H1 (cell line): ENCODE results near the gene QRICH1. TPM values are rescaled to one million over a fixed set of nuclear protein-coding genes. Genes with fewer than 3 reads are reported as not detected.

Experiments
- CTCF ChIA-PET: fragments of 300-600 bp; sonication (Branson Sonifier 250); formaldehyde crosslinking; loops from one replicate; lab custom pipeline; 2021; ENCODE audit not compliant: partially characterized antibody; lab: Charles Lee
- POLR2A ChIA-PET: fragments of 300-600 bp; sonication (Branson Sonifier 250); formaldehyde crosslinking; loops from one replicate; lab custom pipeline; 2021; ENCODE audit warnings: inconsistent platforms; ENCODE audit not compliant: partially characterized antibody; lab: Charles Lee
- DNase-seq, 2 experiments: peaks; one replicate each; pipeline versions ENCODE4 v3.0.0 to v3.0.0-alpha.2; 2010 to 2022; ENCODE audit warnings: low spot score in 2 of 2, low read depth in 1 of 2, mixed read lengths in 1 of 2
- FAIRE-seq: peaks from 2 replicates; lab custom pipeline; 2011; peaks lifted over from hg19 to GRCh38; lab: Jason Lieb, UNC
- H2AFZ ChIP-seq: 2 replicates; pipeline ENCODE4 v1.8.1; 2012; ENCODE audit warnings: low read length, inconsistent platforms
- H2AK5ac ChIP-seq: 2 replicates; pipeline ENCODE4 v1.6.1; 2013; ENCODE audit warnings: low read depth, low read length
- H2BK120ac ChIP-seq: replicated peaks from 2 replicates; pipeline ENCODE3; 2013; ENCODE audit warnings: low read depth, low read length, inconsistent platforms
- H2BK12ac ChIP-seq: 2 replicates; pipeline ENCODE4 v1.6.1; 2013; ENCODE audit warnings: low read depth, low read length
- H2BK15ac ChIP-seq: 2 replicates; pipeline ENCODE4 v1.6.1; 2013; ENCODE audit warnings: low read length
- H2BK20ac ChIP-seq: 2 replicates; pipeline ENCODE4 v1.6.1; 2013; ENCODE audit warnings: low read length
- H2BK5ac ChIP-seq: 2 replicates; pipeline ENCODE4 v1.6.1; 2013; ENCODE audit warnings: low read depth, low read length
- H3K14ac ChIP-seq: 2 replicates; pipeline ENCODE4 v1.6.1; 2013; ENCODE audit warnings: inconsistent platforms; ENCODE audit not compliant: insufficient read length
- H3K18ac ChIP-seq: 2 replicates; pipeline ENCODE4 v1.6.1; 2013; ENCODE audit warnings: low read length; ENCODE audit errors: extremely low read depth
- H3K23ac ChIP-seq: 2 replicates; pipeline ENCODE4 v1.6.1; 2013; ENCODE audit warnings: inconsistent platforms; ENCODE audit not compliant: insufficient read length
- H3K23me2 ChIP-seq: 2 replicates; pipeline ENCODE4 v1.6.1; 2013; ENCODE audit warnings: low read depth, low read length
- H3K27ac ChIP-seq: 2 replicates; pipeline ENCODE4 v1.6.1; 2011; ENCODE audit warnings: low read depth, low read length, inconsistent platforms
- H3K27me3 ChIP-seq, 4 experiments: replicated peaks in 1 of 4; 1 replicate in 1 of 4; 2 replicates in 3 of 4; pipeline versions ENCODE4 v1.6.1 to v1.8.1; 2011 to 2013; ENCODE audit warnings: low read length in 3 of 4, mild to moderate bottlenecking in 3 of 4, inconsistent platforms in 2 of 4, mixed read lengths in 2 of 4, moderate library complexity in 1 of 4; ENCODE audit not compliant: control insufficient read depth in 3 of 4, insufficient read depth in 3 of 4; ENCODE audit errors: extremely low read depth in 1 of 4
- H3K36me3 ChIP-seq, 4 experiments: 2 replicates each; pipeline versions ENCODE4 v1.6.1 to v1.8.1; 2011 to 2013; ENCODE audit warnings: mild to moderate bottlenecking in 4 of 4, low read length in 3 of 4, moderate library complexity in 2 of 4, control low read depth in 1 of 4, inconsistent platforms in 1 of 4; ENCODE audit not compliant: insufficient read depth in 4 of 4, control insufficient read depth in 2 of 4
- H3K4ac ChIP-seq: replicated peaks from 2 replicates; pipeline ENCODE3; 2013; ENCODE audit warnings: low read length, low read depth, mixed read lengths, inconsistent platforms; ENCODE audit not compliant: insufficient read length
- H3K4me1 ChIP-seq, 4 experiments: replicated peaks in 1 of 4; 1 replicate in 1 of 4; 2 replicates in 3 of 4; pipeline versions ENCODE4 v1.6.1 to v1.8.1; 2011 to 2013; ENCODE audit warnings: low read length in 3 of 4, inconsistent platforms in 2 of 4, mixed read lengths in 1 of 4; ENCODE audit not compliant: insufficient read depth in 4 of 4, control insufficient read depth in 3 of 4
- H3K4me2 ChIP-seq, 2 experiments: 2 replicates each; pipeline versions ENCODE4 v1.6.1 to v1.8.1; 2011 to 2013; ENCODE audit warnings: low read depth in 2 of 2, low read length in 2 of 2, control low read depth in 1 of 2, inconsistent platforms in 1 of 2, mild to moderate bottlenecking in 1 of 2; ENCODE audit not compliant: insufficient read depth in 1 of 2
- H3K4me3 ChIP-seq, 4 experiments: fragments of 200-600, 300-600 bp in 1 of 4; sonication (generic), shearing (Covaris generic), sonication (Bioruptor Twin) in 1 of 4; 2 replicates each; pipeline versions ENCODE4 v1.5.1 to v1.8.1; 2011 to 2016; ENCODE audit warnings: low read length in 4 of 4, low read depth in 3 of 4, control low read depth in 2 of 4, inconsistent platforms in 2 of 4, mild to moderate bottlenecking in 2 of 4, mixed read lengths in 1 of 4, moderate library complexity in 1 of 4; ENCODE audit not compliant: insufficient read depth in 2 of 4; ENCODE audit errors: extremely low read depth in 1 of 4
- H3K56ac ChIP-seq: replicated peaks from 2 replicates; pipeline ENCODE3; 2013; ENCODE audit warnings: low read depth, mild to moderate bottlenecking, mixed read lengths, low read length, inconsistent platforms; ENCODE audit not compliant: insufficient read length
- H3K79me1 ChIP-seq: 2 replicates; pipeline ENCODE4 v1.6.1; 2013; ENCODE audit warnings: low read depth, low read length, control low read depth
- H3K79me2 ChIP-seq, 2 experiments: 2 replicates each; pipeline versions ENCODE4 v1.6.1 to v1.8.1; 2012 to 2013; ENCODE audit warnings: low read length in 2 of 2, mild to moderate bottlenecking in 2 of 2, inconsistent platforms in 1 of 2; ENCODE audit not compliant: insufficient read depth in 2 of 2, control insufficient read depth in 1 of 2
- H3K9ac ChIP-seq, 4 experiments: replicated peaks in 1 of 4; 1 replicate in 1 of 4; 2 replicates in 3 of 4; pipeline versions ENCODE4 v1.6.1 to v1.8.1; 2011 to 2013; ENCODE audit warnings: low read depth in 3 of 4, low read length in 3 of 4, control low read depth in 2 of 4, mild to moderate bottlenecking in 2 of 4, moderate library complexity in 2 of 4, inconsistent platforms in 1 of 4; ENCODE audit errors: extremely low read depth in 1 of 4
- H3K9me3 ChIP-seq, 2 experiments: 2 replicates each; pipeline versions ENCODE4 v1.6.1 to v1.8.1; 2012 to 2013; ENCODE audit warnings: mild to moderate bottlenecking in 2 of 2, moderate library complexity in 2 of 2, control low read depth in 1 of 2, inconsistent platforms in 1 of 2, low read depth in 1 of 2, low read length in 1 of 2, mixed read lengths in 1 of 2; ENCODE audit not compliant: insufficient read depth in 2 of 2
- H4K20me1 ChIP-seq, 2 experiments: replicated peaks in 1 of 2; 2 replicates each; pipeline versions ENCODE3 to v1.8.1; 2011 to 2013; ENCODE audit warnings: inconsistent platforms in 2 of 2, low read length in 2 of 2, mild to moderate bottlenecking in 1 of 2; ENCODE audit not compliant: insufficient read depth in 2 of 2, control insufficient read depth in 1 of 2
- H4K5ac ChIP-seq: 2 replicates; pipeline ENCODE4 v1.6.1; 2013; ENCODE audit warnings: low read length, low read depth, mixed read lengths, inconsistent platforms; ENCODE audit not compliant: insufficient read length
- H4K8ac ChIP-seq: 2 replicates; pipeline ENCODE4 v1.8.0; 2013; ENCODE audit warnings: mild to moderate bottlenecking, moderate library complexity, low read length, inconsistent platforms; ENCODE audit not compliant: insufficient read depth; ENCODE audit errors: extremely low read depth
- H4K91ac ChIP-seq: replicated peaks from 2 replicates; pipeline ENCODE3; 2013; ENCODE audit warnings: low read length, mixed read lengths, inconsistent platforms; ENCODE audit not compliant: insufficient read length
- EP300 ChIP-seq, 2 experiments: IDR thresholded peaks; 1 replicate in 1 of 2; 2 replicates in 1 of 2; pipeline ENCODE4 v1.6.1; 2011 to 2012; ENCODE audit warnings: low read depth in 2 of 2, low read length in 2 of 2, mild to moderate bottlenecking in 2 of 2, borderline replicate concordance in 1 of 2, inconsistent platforms in 1 of 2, moderate library complexity in 1 of 2
- MAFK ChIP-seq: IDR thresholded peaks from 2 replicates; pipeline ENCODE4 v1.6.1; 2012; ENCODE audit warnings: low read depth, mild to moderate bottlenecking, improper control_type of control experiment, low read length
- SIN3A ChIP-seq, 2 experiments: IDR thresholded peaks in 1 of 2; conservative IDR thresholded peaks in 1 of 2; 2 replicates each; pipeline ENCODE4 v1.6.1; 2011 to 2012; ENCODE audit warnings: low read length in 2 of 2, improper control_type of control experiment in 1 of 2, low read depth in 1 of 2, mild to moderate bottlenecking in 1 of 2
- WGBS, 2 experiments: shearing (Covaris generic) in 1 of 2; methylation state at CpG; one replicate each; pipeline versions ENCODE4 v1.1.6 to v1.1.7; 2013 to 2015; ENCODE audit warnings: low lambda C conversion rate in 2 of 2, mixed read lengths in 2 of 2, inconsistent platforms in 1 of 2, low coverage in 1 of 2, missing lambda C conversion rate in 1 of 2; ENCODE audit not compliant: insufficient replicate concordance in 2 of 2, insufficient coverage in 1 of 2, insufficient read length in 1 of 2; ENCODE audit errors: extremely low coverage in 1 of 2, missing lambda C conversion rate in 1 of 2; 5-methylcytosine and 5-hydroxymethylcytosine counted together
- polyA plus RNA-seq, 7 experiments: library from polyadenylated mRNA; depleted of rRNA in 3 of 7; stranded (reverse) in 5 of 7; unstranded in 2 of 7; fragments of >200 nt in 5 of 7; fragments of 200-250 nt in 2 of 7; gene quantifications; 1 replicate in 5 of 7; 2 replicates in 1 of 7; 4 replicates in 1 of 7; pipeline versions ENCODE4 v1.2.1 to v1.2.3, GENCODE V29; 2011 to 2013; ENCODE audit warnings: missing spikeins in 2 of 7, mixed read lengths in 2 of 7
- total RNA-seq: library from RNA; stranded (reverse); fragmentation: NEBNext Ultra II Directional; extraction: Animal tissue kit (Norgen Biotek cat#: 25700); gene quantifications from 2 replicates; pipeline ENCODE4 v1.2.1, GENCODE V29; 2021

QRICH1 gene
- total and polyA plus RNA-seq, 2 of the 8 experiments (the other 6 are each of a cell fraction or from before 2014, with no cell fraction given): 128 to 142 TPM

GRCh38 chr3:48999085-48999858 is 94.6 kb downstream of the QRICH1 start:
- no peak overlapping the region for H4K8ac ChIP-seq

More at GRCh38 chr3:48999085-48999858, 94.6 kb downstream of the QRICH1 start:
- POLR2A ChIA-PET: interaction anchor here (2.7 to 38.8 kb wide), 3 partner anchors 3 to 336 kb away, joined by 9 to 1518 read pairs (median 1518); partner anchors contain the start of genes CELSR3, DALRD3, IMPDH2 and NDUFAF3
- no peak overlapping the region for H3K14ac ChIP-seq
- no peak overlapping the region for H2AFZ ChIP-seq
- no peak overlapping the region for H3K27ac ChIP-seq
- no peak for TF ChIP-seq SIN3A (conservative IDR thresholded peaks at IDR 0.05 in 1 of 2, IDR thresholded peaks at IDR 0.05 in 1 of 2; ENCODE audit: low read depth in 1 of 2, low read length in 2 of 2)
- no peak for TF ChIP-seq EP300 (IDR thresholded peaks at IDR 0.05; ENCODE audit: borderline replicate concordance in 1 of 2, low read depth in 2 of 2, low read length in 2 of 2)
- TF ChIP-seq MAFK: peak; percentile 22; the same call in 1 of the 2 replicates
- TF ChIP-seq, all 59 proteins: peak for 1
- peaks cover 0 to 4% of the 10 kb centered on the region in 2 experiments for H4K20me1 ChIP-seq
- FAIRE-seq: no peak
- H2BK5ac ChIP-seq: no peak overlapping the region
- peak overlapping the region in 2 of 4 experiments; percentile 7 to 14; a peak in 1 of 8 replicates for H3K4me3 ChIP-seq
- H3K79me1 ChIP-seq: peaks cover 3% of the 10 kb centered on the region
- H3K4me2 ChIP-seq: peak overlapping the region in 1 of 2 experiments; percentile 37; a peak in 2 of 4 replicates
- H2BK15ac ChIP-seq: no peak overlapping the region
- no peak overlapping the region for H3K56ac ChIP-seq
- H3K23ac ChIP-seq: no peak overlapping the region
- CTCF ChIA-PET: interaction anchor here (1.0 to 19.9 kb wide), 3 partner anchors 10 to 17 kb away, joined by 3 to 467 read pairs (median 42); partner anchors contain the start of genes DALRD3, NDUFAF3, P4HTM and WDR6
- H3K4ac ChIP-seq: no peak overlapping the region
- H4K91ac ChIP-seq: no peak overlapping the region
- H3K79me2 ChIP-seq: no peaks in the 10 kb centered on the region; a peak in 1 of 4 replicates
- DNase-seq: no peak
- H3K18ac ChIP-seq: no peak overlapping the region
- H3K9me3 ChIP-seq: no peaks in the 10 kb centered on the region
- H4K5ac ChIP-seq: no peak overlapping the region
- H3K27me3 ChIP-seq: no peaks in the 10 kb centered on the region
- no peak overlapping the region for H2BK20ac ChIP-seq
- no peaks in the 10 kb centered on the region for H3K23me2 ChIP-seq
- no peak overlapping the region; the same call in 1 of the 2 replicates for H2BK12ac ChIP-seq
- H3K4me1 ChIP-seq: peaks cover 0 to 17% (median 7%) of the 10 kb centered on the region in 4 experiments; a peak in 5 of 7 replicates
- no peak overlapping the region for H3K9ac ChIP-seq
- H3K36me3 ChIP-seq: peaks cover 0 to 3% (median 0%) of the 10 kb centered on the region in 4 experiments; a peak in 1 of 8 replicates
- no peak overlapping the region for H2BK120ac ChIP-seq
- no peak overlapping the region for H2AK5ac ChIP-seq
- 90% methylated on average over 8 of the region's 8 CpGs; no CpG with 5 or more reads in 1 of the 2 experiments for WGBS, 2 experiments
